B cell (primary cell): ENCODE data around the gene SKA1. TPM values are rescaled to one million over a fixed set of nuclear protein-coding genes. Genes with fewer than 3 reads are reported as not detected.
A peak's percentile ranks its signal among the peaks of the same experiment; 100 is the strongest.
"Not testable (repeated sequence)": the region's sequence is repeated elsewhere in the genome, so short reads cannot be mapped to it uniquely, and the experiment has no call there.

Source experiments
- ATAC-seq: fragments of 200-7000 bp; cut with Tn5 transposase; one replicate; pipeline ENCODE4 v1.10.0; 2021; ENCODE audit warnings: low read depth, mild to moderate bottlenecking, moderate number of reproducible peaks, moderate library complexity
- CTCF ChIA-PET: fragments of 350-600 bp; sonication (Branson Sonifier 250); formaldehyde crosslinking; loops from one replicate; lab custom pipeline; 2021; ENCODE audit warnings: antibody characterized with exemption, inconsistent platforms; lab: Charles Lee
- POLR2A ChIA-PET: fragments of 350-600 bp; sonication (Branson Sonifier 250); formaldehyde crosslinking; loops from one replicate; lab custom pipeline; 2021; ENCODE audit warnings: antibody characterized with exemption; lab: Charles Lee
- DNase-seq: peaks from one replicate; pipeline ENCODE4 v3.0.0; 2013
- H2AFZ ChIP-seq: 2 replicates; pipeline ENCODE4 v1.6.1; 2012; ENCODE audit warnings: mild to moderate bottlenecking, low read depth, low read length; ENCODE audit not compliant: insufficient read depth, poor library complexity, severe bottlenecking
- H3K27ac ChIP-seq, 2 donors: 1 replicate in 1 of 2; 2 replicates in 1 of 2; pipeline ENCODE4 v1.5.1; 2012 to 2013; ENCODE audit warnings: low read length in 2 of 2, mild to moderate bottlenecking in 2 of 2, moderate library complexity in 1 of 2
- H3K27me3 ChIP-seq, 4 experiments: fragments of 200-600 bp in 1 of 4; sonication (generic) in 1 of 4; replicated peaks in 1 of 4; 1 replicate in 2 of 4; 2 replicates in 2 of 4; pipeline versions ENCODE4 v1.6.1 to v1.7.0; 2013 to 2016; ENCODE audit warnings: low read length in 3 of 4, mild to moderate bottlenecking in 2 of 4, mixed read lengths in 1 of 4, moderate library complexity in 1 of 4; ENCODE audit not compliant: insufficient read depth in 4 of 4, control insufficient read depth in 3 of 4; ENCODE audit errors: control extremely low read depth in 1 of 4
- H3K36me3 ChIP-seq, 2 experiments: replicated peaks in 1 of 2; 1 replicate in 1 of 2; 2 replicates in 1 of 2; pipeline versions ENCODE4 v1.6.1 to v1.7.1; 2013; ENCODE audit warnings: low read length in 1 of 2; ENCODE audit not compliant: insufficient read depth in 2 of 2, control insufficient read depth in 1 of 2; ENCODE audit errors: control extremely low read depth in 1 of 2, extremely low read depth in 1 of 2
- H3K4me1 ChIP-seq, 2 donors: fragments of 200-600 bp in 1 of 2; sonication (generic) in 1 of 2; 1 replicate in 1 of 2; 2 replicates in 1 of 2; pipeline versions ENCODE4 v1.5.1 to v1.6.1; 2013 to 2017; ENCODE audit warnings: low read length in 2 of 2; ENCODE audit not compliant: control insufficient read depth in 2 of 2, insufficient read depth in 2 of 2
- H3K4me2 ChIP-seq: replicated peaks from 2 replicates; pipeline ENCODE3; 2012; ENCODE audit warnings: mild to moderate bottlenecking, low read depth, low read length; ENCODE audit not compliant: poor library complexity, severe bottlenecking
- H3K4me3 ChIP-seq, 5 experiments: fragments of 200-600 bp in 1 of 5; sonication (generic) in 1 of 5; 1 replicate in 3 of 5; 2 replicates in 2 of 5; pipeline versions ENCODE4 v1.5.1 to v1.7.0; 2011 to 2016; ENCODE audit warnings: low read length in 4 of 5, mild to moderate bottlenecking in 4 of 5, low read depth in 2 of 5, control low read depth in 1 of 5, moderate library complexity in 1 of 5; ENCODE audit not compliant: insufficient read depth in 1 of 5; ENCODE audit errors: control extremely low read depth in 1 of 5, extremely low read depth in 1 of 5
- H3K79me2 ChIP-seq: fragments of 200-600 bp; sonication (generic); one replicate; pipeline ENCODE4 v1.6.0; 2016; ENCODE audit warnings: low read length; ENCODE audit not compliant: control insufficient read depth, insufficient read depth
- H3K9ac ChIP-seq: fragments of 200-600 bp; sonication (generic); 2 replicates; pipeline ENCODE4 v1.6.1; 2017; ENCODE audit warnings: mild to moderate bottlenecking, low read length, moderate library complexity
- H3K9me3 ChIP-seq, 3 donors: one replicate each; pipeline versions ENCODE4 v1.6.1 to v1.7.1; 2013; ENCODE audit warnings: low read length in 2 of 3; ENCODE audit not compliant: control insufficient read depth in 2 of 3, insufficient read depth in 1 of 3; ENCODE audit errors: control extremely low read depth in 1 of 3
- H4K20me1 ChIP-seq: 2 replicates; pipeline ENCODE4 v1.6.0; 2012; ENCODE audit warnings: mild to moderate bottlenecking, low read length; ENCODE audit not compliant: insufficient read depth, control insufficient read depth, poor library complexity, severe bottlenecking
- H3K27ac Mint-ChIP-seq: one replicate; pipeline ENCODE4 v1.8.0; 2021; ENCODE audit warnings: mixed read lengths
- H3K27me3 Mint-ChIP-seq: one replicate; pipeline ENCODE4 v1.8.0; 2021; ENCODE audit warnings: mixed read lengths
- H3K4me1 Mint-ChIP-seq: one replicate; pipeline ENCODE4 v1.8.0; 2021; ENCODE audit warnings: mixed read lengths
- H3K4me3 Mint-ChIP-seq: one replicate; pipeline ENCODE4 v1.8.0; 2021; ENCODE audit warnings: mixed read lengths
- H3K9me3 Mint-ChIP-seq: one replicate; pipeline ENCODE4 v1.8.0; 2022; ENCODE audit warnings: mixed read lengths; ENCODE audit not compliant: insufficient read depth
- EZH2 ChIP-seq: IDR thresholded peaks from 2 replicates; pipeline ENCODE4 v1.6.1; 2012; ENCODE audit warnings: borderline replicate concordance, low read depth, mild to moderate bottlenecking, moderate library complexity, low read length; ENCODE audit not compliant: insufficient read depth, poor library complexity, severe bottlenecking
- WGBS: methylation state at CpG from one replicate; pipeline ENCODE4 v1.1.5; 2013; ENCODE audit warnings: missing lambda C conversion rate; ENCODE audit not compliant: insufficient coverage; 5-methylcytosine and 5-hydroxymethylcytosine counted together
- intact Hi-C: fragments of 100-400 bp; cut with micrococcal nuclease; formaldehyde crosslinking; loops from one replicate; pipeline ENCODE4 v1.10.0; 2022
- polyA plus RNA-seq: library from polyadenylated mRNA; depleted of rRNA; stranded (reverse); fragments of >200 nt; gene quantifications from 2 replicates; pipeline ENCODE4 v1.2.3, GENCODE V29; 2012
- total RNA-seq, 2 donors: library from RNA; stranded (reverse); fragments of 120-200 nt in 1 of 2; gene quantifications; 1 replicate in 1 of 2; 2 replicates in 1 of 2; pipeline versions ENCODE4 v1.2.3 to v1.2.4, GENCODE V29; 2013 to 2022
- TF ChIP-seq, protein P1 (sequence below): fragments of 200-600 bp; IDR thresholded peaks from one replicate; pipeline ENCODE4 v1.8.0; 2022; ENCODE audit warnings: antibody characterized with exemption, mild to moderate bottlenecking

The SKA1 gene
- total and polyA plus RNA-seq, 2 donors (not counting 1 experiment from before 2014, with no cell fraction given): 0.28 to 0.52 TPM

DNA sequence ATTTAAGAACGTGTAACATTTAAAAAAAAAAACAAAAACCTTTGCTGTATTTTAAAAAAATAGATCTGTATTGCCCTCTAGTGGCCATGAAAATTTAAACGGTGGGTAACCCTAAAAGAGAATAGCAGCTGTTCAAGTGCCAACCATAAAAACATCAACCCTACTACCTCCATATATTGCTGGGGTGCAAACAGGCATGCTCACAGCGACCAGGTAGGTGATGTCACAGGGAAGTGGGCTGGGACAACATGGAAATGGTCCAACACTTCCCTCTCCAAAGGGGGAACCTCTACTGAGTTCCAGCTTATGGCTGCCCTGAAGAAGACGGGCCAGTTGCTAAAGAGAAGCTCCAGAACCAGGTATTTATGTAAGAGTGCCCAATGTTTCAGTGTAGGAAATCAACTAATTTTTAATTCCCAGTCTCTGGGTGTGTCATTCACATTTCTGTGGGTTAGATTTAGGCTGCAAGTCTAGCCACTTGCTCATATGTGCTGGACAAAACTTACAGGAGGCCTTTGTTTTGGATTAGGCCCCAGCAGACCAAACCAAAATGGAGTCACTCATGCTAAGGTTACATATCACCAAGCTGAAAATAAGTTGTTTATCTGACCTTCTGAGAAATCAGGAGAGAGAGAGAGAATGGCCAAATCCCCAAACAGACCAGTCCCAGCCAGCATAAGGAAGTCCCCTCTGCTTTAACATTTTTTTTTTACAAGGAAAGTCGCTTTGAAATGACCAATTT, 54.5 kb downstream of the SKA1 start:
- H3K4me2 ChIP-seq: no peak overlapping the region
- Mint-ChIP-seq H3K4me1 (no peaks in the 10 kb centered on the region), H3K9me3 (peaks cover 8% of the 10 kb centered on the region), H3K27ac (no peak overlapping the region), H3K4me3 (no peak overlapping the region), H3K27me3 (peaks cover 19% of the 10 kb centered on the region)
- peaks cover 0 to 9% (median 5%) of the 10 kb centered on the region in 4 experiments for H3K27me3 ChIP-seq
- H3K27ac ChIP-seq: no peak overlapping the region
- TF ChIP-seq EZH2: no peak
- TF ChIP-seq, protein P1, sequence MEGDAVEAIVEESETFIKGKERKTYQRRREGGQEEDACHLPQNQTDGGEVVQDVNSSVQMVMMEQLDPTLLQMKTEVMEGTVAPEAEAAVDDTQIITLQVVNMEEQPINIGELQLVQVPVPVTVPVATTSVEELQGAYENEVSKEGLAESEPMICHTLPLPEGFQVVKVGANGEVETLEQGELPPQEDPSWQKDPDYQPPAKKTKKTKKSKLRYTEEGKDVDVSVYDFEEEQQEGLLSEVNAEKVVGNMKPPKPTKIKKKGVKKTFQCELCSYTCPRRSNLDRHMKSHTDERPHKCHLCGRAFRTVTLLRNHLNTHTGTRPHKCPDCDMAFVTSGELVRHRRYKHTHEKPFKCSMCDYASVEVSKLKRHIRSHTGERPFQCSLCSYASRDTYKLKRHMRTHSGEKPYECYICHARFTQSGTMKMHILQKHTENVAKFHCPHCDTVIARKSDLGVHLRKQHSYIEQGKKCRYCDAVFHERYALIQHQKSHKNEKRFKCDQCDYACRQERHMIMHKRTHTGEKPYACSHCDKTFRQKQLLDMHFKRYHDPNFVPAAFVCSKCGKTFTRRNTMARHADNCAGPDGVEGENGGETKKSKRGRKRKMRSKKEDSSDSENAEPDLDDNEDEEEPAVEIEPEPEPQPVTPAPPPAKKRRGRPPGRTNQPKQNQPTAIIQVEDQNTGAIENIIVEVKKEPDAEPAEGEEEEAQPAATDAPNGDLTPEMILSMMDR: peak; percentile 75
- DNase-seq (peak; percentile 48), ATAC-seq (no peak)
- WGBS: 100% methylated on average over 1 of the region's 5 CpGs
- ChIA-PET POLR2A (no interaction called here), CTCF (interaction anchor here (0.5 to 3.1 kb wide), 27 partner anchors 9 to 921 kb away, joined by 3 to 24 read pairs (median 3); partner anchors contain the start of gene MBD1)
- no peak overlapping the region for H3K4me3 ChIP-seq
- no peaks in the 10 kb centered on the region for H3K36me3 ChIP-seq
- H3K9ac ChIP-seq: no peak overlapping the region
- intact Hi-C loops: loop anchor here (5.0 kb wide), 2 partner anchors 422 to 1752 kb away; no protein-coding TSS in a partner anchor
- H3K79me2 ChIP-seq: no peaks in the 10 kb centered on the region
- peaks cover 0 to 4% (median 0%) of the 10 kb centered on the region in 3 donors for H3K9me3 ChIP-seq
- no peaks in the 10 kb centered on the region for H4K20me1 ChIP-seq
- no peaks in the 10 kb centered on the region for H3K4me1 ChIP-seq
- H2AFZ ChIP-seq: no peak overlapping the region

DNA sequence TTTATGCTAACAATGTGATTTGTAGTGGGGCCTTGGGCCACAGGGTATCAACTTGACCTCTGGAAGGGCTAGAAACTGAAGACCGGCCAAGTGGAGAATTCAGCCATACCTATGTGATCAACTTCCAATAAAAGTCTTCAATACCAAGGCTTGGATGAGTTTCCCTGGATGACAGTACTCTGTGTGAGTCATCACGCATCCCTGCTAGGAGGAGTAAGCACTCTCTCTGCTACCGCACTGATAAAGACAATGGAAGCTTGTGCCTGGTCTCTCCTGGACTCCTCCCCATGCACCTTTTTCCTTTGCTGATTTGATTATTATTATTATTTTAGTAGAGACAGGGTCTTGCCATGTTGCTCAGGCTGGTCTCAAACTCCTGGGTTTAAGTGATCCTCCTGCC, 58.1 kb downstream of the SKA1 start:
- intact Hi-C loops: no loop called here
- Histone ChIP-seq H3K4me3 (no peak overlapping the region), H3K4me1 (no peaks in the 10 kb centered on the region), H3K36me3 (no peaks in the 10 kb centered on the region), H4K20me1 (no peaks in the 10 kb centered on the region), H3K9ac (no peak overlapping the region), H3K27me3 (peaks cover 0 to 10% (median 2%) of the 10 kb centered on the region in 4 experiments), H2AFZ (no peak overlapping the region), H3K27ac (no peak overlapping the region), H3K9me3 (no peaks in the 10 kb centered on the region), H3K79me2 (no peaks in the 10 kb centered on the region), H3K4me2 (no peak overlapping the region)
- TF ChIP-seq EZH2: no peak
- TF ChIP-seq, protein P1: no peak
- CTCF ChIA-PET: no interaction called here
- DNase-seq (no peak), ATAC-seq (no peak)
- Mint-ChIP-seq H3K4me1 (no peaks in the 10 kb centered on the region), H3K9me3 (no peaks in the 10 kb centered on the region), H3K27me3 (peaks cover 16% of the 10 kb centered on the region), H3K27ac (no peak overlapping the region), H3K4me3 (no peak overlapping the region)
- POLR2A ChIA-PET: no interaction called here
- WGBS: 87% methylated on average over 3 of the region's 3 CpGs

GRCh38 chr18:50436742-50437141, 61.9 kb downstream of the SKA1 start:
- CTCF ChIA-PET: not testable (repeated sequence)

More at GRCh38 chr18:50436742-50437141, 61.9 kb downstream of the SKA1 start:
- POLR2A ChIA-PET, H3K27ac ChIP-seq, H3K4me1 Mint-ChIP-seq, H3K4me3 ChIP-seq, H3K9me3 ChIP-seq, H3K36me3 ChIP-seq, H3K27me3 ChIP-seq, H4K20me1 ChIP-seq, H3K4me3 Mint-ChIP-seq, H3K9me3 Mint-ChIP-seq, DNase-seq, H3K4me2 ChIP-seq, H3K27ac Mint-ChIP-seq, ATAC-seq, H3K79me2 ChIP-seq, H3K4me1 ChIP-seq, H3K9ac ChIP-seq, intact Hi-C loops, H2AFZ ChIP-seq: not testable (repeated sequence)
- H3K27me3 Mint-ChIP-seq: peaks cover 18% of the 10 kb centered on the region
- no CpG with 5 or more reads among the region's 1 CpG for WGBS
